COLO829 (cell line): ENCODE results near the gene ANTXR1.

Experiments
- DNase-seq: peaks from one replicate; pipeline ENCODE4 v3.0.0; 2012; ENCODE audit warnings: low spot score

Gene ANTXR1

DNA sequence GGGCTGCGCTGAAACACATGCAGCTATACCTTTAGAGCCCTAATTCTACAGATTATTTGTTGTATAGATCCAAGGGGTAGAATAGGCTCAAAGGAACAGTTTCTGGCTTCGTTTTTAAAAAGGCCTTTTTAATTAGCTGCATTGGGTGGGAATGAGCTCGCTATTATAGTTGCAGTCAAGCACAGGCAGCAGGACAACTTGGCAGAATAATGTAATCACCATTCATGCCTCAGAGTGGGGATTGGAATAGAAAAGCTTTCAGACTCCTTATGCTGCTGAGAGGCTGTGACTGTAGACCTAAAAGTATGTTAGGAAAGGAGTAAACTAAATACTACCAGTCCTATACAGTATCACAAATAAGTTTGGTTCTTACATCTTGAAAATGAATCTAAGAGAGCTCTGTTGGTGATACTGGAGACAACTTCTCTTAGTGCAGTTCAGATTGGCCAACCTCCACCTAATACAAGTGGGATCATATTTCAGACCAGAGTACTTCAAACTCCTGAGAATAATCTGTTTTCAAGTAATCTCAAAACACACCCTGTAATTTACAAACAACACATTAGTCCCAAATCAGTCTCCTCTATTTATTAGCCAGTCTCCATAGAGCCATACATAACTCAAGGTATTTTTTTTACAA is 121.4 kb downstream of the ANTXR1 start:
- no peak for DNase-seq

- DNase-seq, result peak; percentile 54
These were observed 125.3 kb downstream of the ANTXR1 start for GRCh38 chr2:69138247-69138772.

DNA sequence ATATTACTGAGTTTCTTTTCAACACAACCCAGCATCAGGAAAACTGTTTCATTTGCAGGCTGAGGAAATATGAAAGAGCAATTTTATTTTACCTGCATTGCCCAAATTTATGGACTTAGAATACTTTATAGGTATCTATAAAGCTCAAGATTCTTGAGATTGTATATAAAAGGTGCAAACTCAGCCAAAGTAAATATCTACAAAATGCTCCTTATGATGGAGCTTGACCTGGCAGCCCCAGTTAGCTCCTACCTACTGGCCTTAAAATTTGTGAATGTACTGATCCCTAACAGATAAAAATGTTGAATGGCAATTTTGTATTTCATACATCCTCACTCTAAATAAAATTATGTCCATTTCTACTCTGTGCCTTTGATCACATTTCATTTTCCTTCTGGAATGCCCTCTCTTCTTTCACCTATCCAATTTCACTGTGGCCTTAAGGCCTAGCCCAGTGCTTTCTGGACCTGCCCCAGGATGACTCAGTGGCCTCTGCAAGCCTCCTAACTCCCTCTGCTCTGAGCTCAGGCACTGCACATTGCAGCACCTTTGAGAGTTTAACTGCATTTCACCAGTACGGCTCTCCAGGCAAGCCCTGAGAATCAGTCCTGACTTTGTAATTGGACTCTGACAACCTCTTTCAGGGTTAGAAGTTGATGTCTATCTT is 125.9 kb downstream of the ANTXR1 start:
- no peak for DNase-seq

DNA sequence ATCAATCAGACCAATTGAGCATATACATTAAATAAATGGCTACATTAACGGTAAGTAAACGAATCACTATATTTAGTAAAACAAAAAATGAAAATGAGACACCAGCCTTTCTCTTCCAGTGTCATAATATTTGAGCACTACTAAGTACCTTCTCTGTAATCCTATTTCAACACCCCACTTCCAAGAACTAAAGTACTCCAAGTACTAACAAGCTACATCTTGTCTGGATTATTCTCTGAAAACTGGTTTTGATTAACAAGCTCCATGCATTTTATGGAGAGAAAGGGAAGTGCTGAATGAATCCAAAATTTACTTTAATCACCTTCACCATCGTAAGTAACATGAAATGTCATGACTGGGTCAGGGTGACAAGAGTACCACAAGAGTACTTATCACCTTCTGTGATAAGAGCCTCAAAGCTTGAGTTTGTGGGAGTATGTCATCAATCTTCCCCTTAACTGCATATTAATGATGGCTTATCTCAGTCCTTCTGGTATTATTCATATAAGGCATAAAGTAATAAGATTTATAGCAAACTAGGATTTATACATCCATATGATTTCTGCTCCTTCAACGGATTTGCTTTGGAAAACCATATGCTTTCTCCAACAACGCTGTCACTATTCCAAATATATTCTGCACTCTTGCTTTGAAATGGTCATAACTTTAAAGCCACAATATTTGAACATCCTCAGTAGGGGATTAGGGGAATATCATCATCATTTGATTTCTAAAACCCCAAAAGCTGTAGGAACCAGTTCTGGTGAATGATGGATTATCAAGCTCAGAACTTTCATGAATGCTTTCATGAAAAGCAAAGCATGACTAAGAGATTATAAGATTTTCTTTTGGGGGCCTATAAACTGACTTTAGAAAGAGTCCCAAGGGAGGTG is 127.0 kb downstream of the ANTXR1 start:
- DNase-seq, result no peak

DNA sequence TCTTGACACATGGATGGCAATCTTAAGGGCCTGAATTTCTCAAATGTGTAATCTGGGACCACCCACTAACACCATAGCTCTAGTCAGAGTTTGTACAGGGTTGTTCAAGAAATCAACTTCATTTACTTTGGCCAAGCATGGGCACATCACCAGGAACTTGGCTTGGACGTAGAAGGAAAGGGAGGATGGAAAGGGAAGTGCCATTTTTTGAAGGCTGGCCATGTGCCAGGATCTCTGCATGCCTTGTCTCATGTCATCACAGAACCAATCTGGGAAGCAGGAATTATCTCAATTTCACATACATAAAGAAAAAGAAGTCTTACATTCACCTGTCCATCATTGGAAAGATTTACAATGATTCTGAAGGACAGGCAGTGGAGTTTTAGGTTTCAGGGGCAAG is 128.1 kb downstream of the ANTXR1 start:
- DNase-seq, result no peak

- no peak for DNase-seq
These were observed 130.9 kb downstream of the ANTXR1 start for GRCh38 chr2:69143748-69144360.

GRCh38 chr2:69145204-69145603 is 132.2 kb downstream of the ANTXR1 start:
- no peak for DNase-seq

GRCh38 chr2:69147841-69148533 is 135.0 kb downstream of the ANTXR1 start:
- DNase-seq, result no peak

DNA sequence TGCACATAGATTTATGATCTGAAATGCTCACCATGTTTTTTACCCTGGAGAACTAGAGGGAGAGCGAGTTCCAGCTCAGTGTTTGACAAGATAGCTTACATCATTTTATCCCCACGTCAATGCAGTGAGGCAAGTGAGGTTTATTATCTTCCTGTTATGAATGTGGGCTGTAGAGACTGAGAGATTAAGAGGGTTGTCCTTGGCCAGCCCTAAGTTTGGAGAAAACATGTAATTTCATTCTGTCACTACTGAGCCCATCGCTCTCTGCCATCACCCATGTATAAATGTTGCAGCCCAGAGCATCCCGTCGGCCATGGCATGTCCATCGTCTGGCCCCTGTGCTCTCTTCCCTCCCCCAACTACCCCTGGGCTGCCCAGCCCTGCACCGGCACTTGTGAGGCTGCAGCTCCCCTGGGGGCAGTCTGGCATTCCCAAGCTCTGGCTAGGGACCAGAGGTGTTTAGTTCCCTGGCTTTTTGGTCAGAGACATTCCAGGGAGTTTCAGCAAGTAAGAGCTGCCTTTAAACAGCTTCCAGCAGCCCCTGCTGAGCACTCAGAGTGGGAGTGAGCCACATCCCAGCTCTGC is 136.7 kb downstream of the ANTXR1 start:
- no peak for DNase-seq

GRCh38 chr2:69151931-69152330 is 139.0 kb downstream of the ANTXR1 start:
- no peak for DNase-seq

GRCh38 chr2:69152847-69153583 is 140.0 kb downstream of the ANTXR1 start:
- DNase-seq, result no peak

DNA sequence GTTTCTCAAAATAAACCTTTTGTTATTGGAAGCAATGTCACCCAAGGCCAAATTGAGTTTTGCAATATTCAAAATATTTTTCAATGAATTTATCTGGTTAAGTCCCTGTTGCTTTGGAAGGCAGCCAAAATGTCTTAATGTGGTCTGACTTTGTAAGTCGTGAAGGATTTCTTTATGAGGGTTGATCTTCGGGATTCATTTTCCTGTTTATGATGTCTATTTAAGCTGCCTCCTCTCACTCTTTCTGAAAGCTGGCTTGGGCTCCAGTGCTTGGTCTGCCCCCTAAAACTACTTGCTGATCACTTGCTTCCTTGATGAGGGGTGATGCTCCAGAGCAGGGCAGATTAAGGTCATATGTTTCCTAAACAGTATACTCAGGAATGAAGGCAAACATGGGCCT is 141.1 kb downstream of the ANTXR1 start:
- no peak for DNase-seq

GRCh38 chr2:69156624-69157023 is 143.6 kb downstream of the ANTXR1 start:
- no peak for DNase-seq

- no peak for DNase-seq
These were observed 144.5 kb downstream of the ANTXR1 start for GRCh38 chr2:69157441-69157840.

GRCh38 chr2:69159986-69160385 is 147.0 kb downstream of the ANTXR1 start:
- no peak for DNase-seq

- DNase-seq, result no peak
These were observed 149.1 kb downstream of the ANTXR1 start for GRCh38 chr2:69162057-69162456.

- peak; percentile 28 for DNase-seq
These were observed 150.1 kb downstream of the ANTXR1 start for GRCh38 chr2:69163109-69163508.

DNA sequence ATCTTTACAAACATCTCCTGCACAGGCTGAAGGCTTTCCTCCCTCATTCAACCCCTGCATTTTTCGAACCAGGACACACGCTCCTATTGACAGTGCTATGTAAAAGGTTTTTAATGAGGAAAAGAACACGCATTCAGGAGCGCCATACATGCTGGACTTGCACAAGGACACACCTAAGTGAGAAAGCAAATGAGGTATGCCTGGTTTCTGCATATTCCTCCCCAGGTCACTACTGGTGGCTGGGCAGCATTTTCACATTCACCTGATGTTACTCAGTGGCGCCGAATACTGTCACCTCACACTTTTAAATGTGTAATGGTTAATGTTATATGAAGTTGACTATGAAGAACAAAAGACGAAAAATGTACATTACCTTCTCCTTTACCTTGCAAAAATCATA is 150.6 kb downstream of the ANTXR1 start:
- DNase-seq, result no peak

GRCh38 chr2:69164061-69164778 is 151.2 kb downstream of the ANTXR1 start:
- DNase-seq, result no peak
